Endothelial cell of umbilical vein (primary cell): Measurements from ENCODE around the gene KRTAP10-6. TPM values are rescaled to one million over a fixed set of nuclear protein-coding genes. Genes with fewer than 3 reads are reported as not detected.

Experiments used
- BruUV-seq: library from RNA; stranded (reverse); fragments of 400-500 nt; replicated peaks from 2 replicates; lab custom pipeline; 2021; lab: Mats Ljungman, UMichigan
- CTCF ChIA-PET: fragments of 300-600, 350-600 bp; sonication (Branson Sonifier 250); formaldehyde crosslinking; loops from one replicate; lab custom pipeline; 2021; ENCODE audit warnings: antibody characterized with exemption, inconsistent platforms; lab: Charles Lee
- POLR2A ChIA-PET: fragments of 300-600, 350-600 bp; sonication (Branson Sonifier 250); formaldehyde crosslinking; loops from one replicate; lab custom pipeline; 2021; ENCODE audit warnings: antibody characterized with exemption, inconsistent platforms; lab: Charles Lee
- DNase-seq: peaks from one replicate; pipeline ENCODE4 v3.0.0-alpha.2; 2011; ENCODE audit warnings: low read depth, low spot score
- FAIRE-seq: peaks from 2 replicates; lab custom pipeline; 2011; peaks lifted over from hg19 to GRCh38; lab: Jason Lieb, UNC
- H2AFZ ChIP-seq: 2 replicates; pipeline ENCODE4 v1.6.0; 2012; ENCODE audit warnings: low read depth, low read length, control low read depth, inconsistent platforms
- H3K27ac ChIP-seq: 2 replicates; pipeline ENCODE4 v1.5.1; 2011; ENCODE audit warnings: low read depth, mild to moderate bottlenecking, control low read depth, low read length, moderate library complexity; ENCODE audit not compliant: insufficient read depth
- H3K27me3 ChIP-seq, 2 experiments: 2 replicates each; pipeline versions ENCODE4 v1.6.0 to v1.6.1; 2011; ENCODE audit warnings: low read length in 2 of 2, mixed read lengths in 1 of 2; ENCODE audit not compliant: control insufficient read depth in 2 of 2, insufficient read depth in 2 of 2
- H3K36me3 ChIP-seq, 2 experiments: 2 replicates in 1 of 2; 3 replicates in 1 of 2; pipeline ENCODE4 v1.5.1; 2011; ENCODE audit warnings: low read length in 2 of 2, mild to moderate bottlenecking in 1 of 2, moderate library complexity in 1 of 2; ENCODE audit not compliant: control insufficient read depth in 2 of 2, insufficient read depth in 2 of 2; ENCODE audit errors: extremely low read depth in 1 of 2
- H3K4me1 ChIP-seq: 3 replicates; pipeline ENCODE4 v1.5.1; 2011; ENCODE audit warnings: mild to moderate bottlenecking, low read length; ENCODE audit not compliant: control insufficient read depth, insufficient read depth; ENCODE audit errors: extremely low read depth
- H3K4me2 ChIP-seq: 2 replicates; pipeline ENCODE4 v1.6.1; 2011; ENCODE audit warnings: low read length, control low read depth, mixed read lengths; ENCODE audit not compliant: insufficient read depth
- H3K4me3 ChIP-seq, 3 experiments: fragments of 200-600 bp in 1 of 3; sonication (generic), shearing (Covaris generic) in 1 of 3; replicated peaks in 1 of 3; 2 replicates each; pipeline ENCODE4 v1.5.1; 2011 to 2016; ENCODE audit warnings: control low read depth in 3 of 3, low read length in 3 of 3, mild to moderate bottlenecking in 2 of 3, inconsistent platforms in 1 of 3, low read depth in 1 of 3, moderate library complexity in 1 of 3; ENCODE audit not compliant: insufficient read depth in 1 of 3
- H3K79me2 ChIP-seq: 2 replicates; pipeline ENCODE4 v1.6.0; 2012; ENCODE audit warnings: low read length, inconsistent platforms; ENCODE audit not compliant: control insufficient read depth, insufficient read depth
- H3K9ac ChIP-seq: replicated peaks from 2 replicates; pipeline ENCODE3; 2011; ENCODE audit warnings: low read length, control low read depth; ENCODE audit not compliant: insufficient read depth; ENCODE audit errors: extremely low read depth
- H3K9me1 ChIP-seq: replicated peaks from 3 replicates; pipeline ENCODE4 v1.6.0; 2011; ENCODE audit warnings: mild to moderate bottlenecking, low read length; ENCODE audit not compliant: control insufficient read depth, insufficient read depth; ENCODE audit errors: extremely low read depth
- H3K9me3 ChIP-seq: replicated peaks from 2 replicates; pipeline ENCODE4 v1.5.1; 2012; ENCODE audit warnings: low read length, inconsistent platforms; ENCODE audit not compliant: control insufficient read depth, insufficient read depth
- H4K20me1 ChIP-seq: replicated peaks from 2 replicates; pipeline ENCODE3; 2011; ENCODE audit warnings: mild to moderate bottlenecking, low read length; ENCODE audit not compliant: control insufficient read depth, insufficient read depth; ENCODE audit errors: extremely low read depth
- EZH2 ChIP-seq: IDR thresholded peaks from 2 replicates; pipeline ENCODE4 v1.6.1; 2012; ENCODE audit warnings: borderline replicate concordance, low read depth, mild to moderate bottlenecking, moderate library complexity, low read length, inconsistent platforms; ENCODE audit not compliant: severe bottlenecking
- FOS ChIP-seq: IDR thresholded peaks from 2 replicates; pipeline ENCODE4 v1.6.1; 2011; ENCODE audit warnings: mild to moderate bottlenecking, low read length, moderate library complexity, borderline replicate concordance; ENCODE audit not compliant: insufficient read depth
- GATA2 ChIP-seq: IDR thresholded peaks from 2 replicates; pipeline ENCODE4 v1.7.0; 2011; ENCODE audit warnings: low read depth, mild to moderate bottlenecking, moderate library complexity, mixed read lengths, low read length; ENCODE audit not compliant: insufficient read length, insufficient read depth
- JUN ChIP-seq: IDR thresholded peaks from 2 replicates; pipeline ENCODE4 v1.6.1; 2011; ENCODE audit warnings: borderline replicate concordance, low read depth; ENCODE audit not compliant: insufficient read length, insufficient read depth
- MYC ChIP-seq: IDR thresholded peaks from one replicate; pipeline ENCODE4 v1.6.1; 2011; ENCODE audit warnings: mild to moderate bottlenecking, low read depth, low read length
- POLR2A ChIP-seq: IDR thresholded peaks from 2 replicates; pipeline ENCODE4 v1.6.1; 2012; ENCODE audit warnings: low read depth, mild to moderate bottlenecking, control low read depth, low read length
- POLR2AphosphoS5 ChIP-seq: IDR thresholded peaks from 2 replicates; pipeline ENCODE4 v1.6.1; 2012; ENCODE audit warnings: low read depth, mild to moderate bottlenecking, control low read depth, low read length, moderate library complexity; ENCODE audit not compliant: insufficient read depth
- dilution Hi-C: fragments of 300-500 bp; cut with MboI; formaldehyde crosslinking; loops from one replicate; pipeline ENCODE4 v1.15.0; 2019; ENCODE audit warnings: low sequenced_read_pairs; ENCODE audit not compliant: extremely low pct_ligation_motif_present
- intact Hi-C: fragments of 100-400 bp; cut with micrococcal nuclease; formaldehyde crosslinking; loops from one replicate; pipeline ENCODE4 v1.10.0; 2022
- polyA plus RNA-seq, 4 experiments: library from polyadenylated mRNA; depleted of rRNA in 3 of 4; stranded (reverse) in 3 of 4; unstranded in 1 of 4; fragments of >200 nt; gene quantifications; 2 replicates each; pipeline versions ENCODE4 v1.2.1 to v1.2.3, GENCODE V29; 2011 to 2012; ENCODE audit warnings: missing spikeins in 1 of 4
- total RNA-seq: library from RNA; stranded (reverse); gene quantifications from 2 replicates; pipeline ENCODE4 v1.2.3, GENCODE V29; 2021
- TF ChIP-seq, protein P1 (sequence below), 2 donors: IDR thresholded peaks; 1 replicate in 1 of 2; 2 replicates in 1 of 2; pipeline ENCODE4 v1.5.1; 2011; ENCODE audit warnings: low read length in 2 of 2, mild to moderate bottlenecking in 2 of 2, moderate library complexity in 2 of 2, control low read depth in 1 of 2, inconsistent platforms in 1 of 2, low read depth in 1 of 2; ENCODE audit not compliant: insufficient read depth in 1 of 2; ENCODE audit errors: extremely low read depth in 1 of 2
- TF ChIP-seq, protein P2 (sequence below): IDR thresholded peaks from 2 replicates; pipeline ENCODE4 v1.6.1; 2011; ENCODE audit not compliant: insufficient read depth, insufficient read length

The KRTAP10-6 gene
- total and polyA plus RNA-seq, 2 donors (not counting 3 experiments of a cell fraction or from before 2014, with no cell fraction given): not detected

GRCh38 chr21:44571296-44571695 is 21.0 kb downstream of the KRTAP10-6 start:
- no peak for FAIRE-seq
- POLR2A ChIA-PET: no interaction called here

More at GRCh38 chr21:44571296-44571695, 21.0 kb downstream of the KRTAP10-6 start:
- Histone ChIP-seq H3K4me2 (no peak overlapping the region), H3K79me2 (no peaks in the 10 kb centered on the region), H3K27ac (no peak overlapping the region), H2AFZ (no peak overlapping the region), H3K9me1 (no peaks in the 10 kb centered on the region), H3K4me1 (no peaks in the 10 kb centered on the region), H3K9me3 (no peaks in the 10 kb centered on the region), H3K4me3 (no peak overlapping the region), H3K27me3 (no peaks in the 10 kb centered on the region), H4K20me1 (no peaks in the 10 kb centered on the region), H3K36me3 (no peaks in the 10 kb centered on the region), H3K9ac (no peak overlapping the region)
- intact Hi-C loops (no loop called here), dilution Hi-C loops (no loop called here)
- no peak for DNase-seq
- BruUV-seq: no TSS peak
- TF ChIP-seq MYC: no peak
- no peak for TF ChIP-seq POLR2A
- TF ChIP-seq FOS: no peak
- no peak for TF ChIP-seq EZH2
- no peak for TF ChIP-seq GATA2
- no peak for TF ChIP-seq JUN
- TF ChIP-seq, protein P1, sequence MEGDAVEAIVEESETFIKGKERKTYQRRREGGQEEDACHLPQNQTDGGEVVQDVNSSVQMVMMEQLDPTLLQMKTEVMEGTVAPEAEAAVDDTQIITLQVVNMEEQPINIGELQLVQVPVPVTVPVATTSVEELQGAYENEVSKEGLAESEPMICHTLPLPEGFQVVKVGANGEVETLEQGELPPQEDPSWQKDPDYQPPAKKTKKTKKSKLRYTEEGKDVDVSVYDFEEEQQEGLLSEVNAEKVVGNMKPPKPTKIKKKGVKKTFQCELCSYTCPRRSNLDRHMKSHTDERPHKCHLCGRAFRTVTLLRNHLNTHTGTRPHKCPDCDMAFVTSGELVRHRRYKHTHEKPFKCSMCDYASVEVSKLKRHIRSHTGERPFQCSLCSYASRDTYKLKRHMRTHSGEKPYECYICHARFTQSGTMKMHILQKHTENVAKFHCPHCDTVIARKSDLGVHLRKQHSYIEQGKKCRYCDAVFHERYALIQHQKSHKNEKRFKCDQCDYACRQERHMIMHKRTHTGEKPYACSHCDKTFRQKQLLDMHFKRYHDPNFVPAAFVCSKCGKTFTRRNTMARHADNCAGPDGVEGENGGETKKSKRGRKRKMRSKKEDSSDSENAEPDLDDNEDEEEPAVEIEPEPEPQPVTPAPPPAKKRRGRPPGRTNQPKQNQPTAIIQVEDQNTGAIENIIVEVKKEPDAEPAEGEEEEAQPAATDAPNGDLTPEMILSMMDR (IDR thresholded peaks at IDR 0.05; ENCODE audit: extremely low read depth in 1 of 2, insufficient read depth in 1 of 2, low read depth in 1 of 2, low read length in 2 of 2): no peak
- no peak for TF ChIP-seq POLR2AphosphoS5
- TF ChIP-seq, protein P2, sequence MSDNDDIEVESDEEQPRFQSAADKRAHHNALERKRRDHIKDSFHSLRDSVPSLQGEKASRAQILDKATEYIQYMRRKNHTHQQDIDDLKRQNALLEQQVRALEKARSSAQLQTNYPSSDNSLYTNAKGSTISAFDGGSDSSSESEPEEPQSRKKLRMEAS: no peak
- CTCF ChIA-PET: no interaction called here
